ENCODE measurements around the gene PPP4R3A. TPM values are rescaled to one million over a fixed set of nuclear protein-coding genes. Genes with fewer than 3 reads are reported as not detected.
A peak's percentile ranks its signal among the peaks of the same experiment; 100 is the strongest.

The PPP4R3A gene
- total and polyA plus RNA-seq, 10 of the 15 experiments (the other 5 are each of a cell fraction or from before 2014, with no cell fraction given) = 19.4 to 97.8 (median 62.9) TPM

DNA sequence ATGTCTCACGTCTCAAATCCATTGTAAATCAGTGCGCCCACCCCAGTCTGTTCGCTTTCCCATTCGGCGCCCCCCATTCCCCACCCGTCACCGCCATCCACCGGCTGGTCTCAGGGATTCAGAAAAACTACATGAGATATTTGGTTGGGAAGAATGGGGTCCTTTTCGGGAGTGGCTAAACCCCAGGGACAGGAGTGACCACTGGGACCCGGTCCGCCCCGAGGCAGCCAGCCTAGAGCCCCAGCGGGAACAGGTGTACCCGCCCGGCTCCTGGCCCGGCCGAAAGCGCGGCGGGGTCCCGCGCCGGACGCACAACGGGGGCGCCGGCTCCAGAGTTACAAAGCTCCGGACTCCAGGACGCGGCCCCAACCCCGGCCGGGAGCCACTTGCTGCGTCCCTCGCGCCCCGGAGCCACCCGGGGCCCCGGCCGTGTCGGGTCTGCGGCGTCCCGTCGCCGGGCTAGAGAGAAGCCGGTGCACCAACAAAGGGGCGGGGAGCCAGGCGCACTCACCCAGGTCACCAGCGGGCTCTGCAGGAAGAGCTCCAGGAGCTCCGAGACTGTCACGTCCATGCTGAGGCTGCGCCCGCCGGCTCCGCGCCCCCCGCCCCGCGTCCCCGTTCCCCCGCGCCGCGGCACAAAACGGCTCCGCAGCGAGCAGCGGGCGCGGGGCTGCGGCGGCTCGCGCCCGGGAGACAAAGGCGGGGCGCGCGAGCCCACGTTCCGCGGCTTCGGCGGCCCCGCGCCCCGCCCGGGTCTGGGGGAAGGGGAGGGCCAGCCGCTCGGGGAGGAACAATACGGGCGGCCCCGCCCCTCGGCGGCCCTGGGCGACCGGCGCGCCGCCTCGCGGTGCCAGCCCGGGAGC lies 92.8 kb downstream of the PPP4R3A start, which contains the start of gene CCDC88C (continued):
- TF ChIP-seq HDAC6 (IDR thresholded peaks at IDR 0.05; ENCODE audit: unreplicated experiment) = no peak
- TF ChIP-seq ETV6 (conservative IDR thresholded peaks at IDR 0.05 in 1 of 2, IDR thresholded peaks at IDR 0.05 in 1 of 2; ENCODE audit: borderline replicate concordance in 1 of 2, low read depth in 1 of 2) = no peak
- no peak for TF ChIP-seq MTA3 (IDR thresholded peaks at IDR 0.05; ENCODE audit: borderline replicate concordance, low read length)
- no peak for TF ChIP-seq EGR1 (IDR thresholded peaks at IDR 0.05; ENCODE audit: borderline replicate concordance in 1 of 2, low read depth in 2 of 2, low read length in 2 of 2)
- no peak for TF ChIP-seq MTA2 (IDR thresholded peaks at IDR 0.05; ENCODE audit: low read depth)
- TF ChIP-seq, protein P1, sequence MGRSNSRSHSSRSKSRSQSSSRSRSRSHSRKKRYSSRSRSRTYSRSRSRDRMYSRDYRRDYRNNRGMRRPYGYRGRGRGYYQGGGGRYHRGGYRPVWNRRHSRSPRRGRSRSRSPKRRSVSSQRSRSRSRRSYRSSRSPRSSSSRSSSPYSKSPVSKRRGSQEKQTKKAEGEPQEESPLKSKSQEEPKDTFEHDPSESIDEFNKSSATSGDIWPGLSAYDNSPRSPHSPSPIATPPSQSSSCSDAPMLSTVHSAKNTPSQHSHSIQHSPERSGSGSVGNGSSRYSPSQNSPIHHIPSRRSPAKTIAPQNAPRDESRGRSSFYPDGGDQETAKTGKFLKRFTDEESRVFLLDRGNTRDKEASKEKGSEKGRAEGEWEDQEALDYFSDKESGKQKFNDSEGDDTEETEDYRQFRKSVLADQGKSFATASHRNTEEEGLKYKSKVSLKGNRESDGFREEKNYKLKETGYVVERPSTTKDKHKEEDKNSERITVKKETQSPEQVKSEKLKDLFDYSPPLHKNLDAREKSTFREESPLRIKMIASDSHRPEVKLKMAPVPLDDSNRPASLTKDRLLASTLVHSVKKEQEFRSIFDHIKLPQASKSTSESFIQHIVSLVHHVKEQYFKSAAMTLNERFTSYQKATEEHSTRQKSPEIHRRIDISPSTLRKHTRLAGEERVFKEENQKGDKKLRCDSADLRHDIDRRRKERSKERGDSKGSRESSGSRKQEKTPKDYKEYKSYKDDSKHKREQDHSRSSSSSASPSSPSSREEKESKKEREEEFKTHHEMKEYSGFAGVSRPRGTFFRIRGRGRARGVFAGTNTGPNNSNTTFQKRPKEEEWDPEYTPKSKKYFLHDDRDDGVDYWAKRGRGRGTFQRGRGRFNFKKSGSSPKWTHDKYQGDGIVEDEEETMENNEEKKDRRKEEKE (IDR thresholded peaks at IDR 0.05) = no peak
- TF ChIP-seq NFYB (IDR thresholded peaks at IDR 0.05; ENCODE audit: insufficient read depth, low read depth, low read length) = no peak
- TF ChIP-seq TCF3 (IDR thresholded peaks at IDR 0.05; ENCODE audit: borderline replicate concordance, insufficient read depth, low read depth, low read length) = 0 out of 2 replicates have a peak, but pooled peaks have one; percentile 8
- no peak for TF ChIP-seq RCOR1 (conservative IDR thresholded peaks at IDR 0.05; ENCODE audit: low read depth, low read length)
- TF ChIP-seq EZH2 (IDR thresholded peaks at IDR 0.05; ENCODE audit: borderline replicate concordance, control insufficient read depth, low read depth, low read length) = no peak
- TF ChIP-seq CREB1 (IDR thresholded peaks at IDR 0.05; ENCODE audit: low read depth) = no peak
- no peak for TF ChIP-seq ZNF384 (IDR thresholded peaks at IDR 0.05; ENCODE audit: borderline replicate concordance, low read depth, low read length)
- no peak for TF ChIP-seq POU2F2 (IDR thresholded peaks at IDR 0.05; ENCODE audit: borderline replicate concordance, low read depth, low read length)
- peak; percentile 8; the same call in 1 of the 2 replicates for TF ChIP-seq DPF2 (IDR thresholded peaks at IDR 0.05)
- TF ChIP-seq, protein P2, sequence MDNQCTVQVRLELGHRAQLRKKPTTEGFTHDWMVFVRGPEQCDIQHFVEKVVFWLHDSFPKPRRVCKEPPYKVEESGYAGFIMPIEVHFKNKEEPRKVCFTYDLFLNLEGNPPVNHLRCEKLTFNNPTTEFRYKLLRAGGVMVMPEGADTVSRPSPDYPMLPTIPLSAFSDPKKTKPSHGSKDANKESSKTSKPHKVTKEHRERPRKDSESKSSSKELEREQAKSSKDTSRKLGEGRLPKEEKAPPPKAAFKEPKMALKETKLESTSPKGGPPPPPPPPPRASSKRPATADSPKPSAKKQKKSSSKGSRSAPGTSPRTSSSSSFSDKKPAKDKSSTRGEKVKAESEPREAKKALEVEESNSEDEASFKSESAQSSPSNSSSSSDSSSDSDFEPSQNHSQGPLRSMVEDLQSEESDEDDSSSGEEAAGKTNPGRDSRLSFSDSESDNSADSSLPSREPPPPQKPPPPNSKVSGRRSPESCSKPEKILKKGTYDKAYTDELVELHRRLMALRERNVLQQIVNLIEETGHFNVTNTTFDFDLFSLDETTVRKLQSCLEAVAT (IDR thresholded peaks at IDR 0.05) = no peak
- TF ChIP-seq ZNF274 (IDR thresholded peaks at IDR 0.05; ENCODE audit: insufficient read depth, insufficient read length) = no peak
- peak; percentile 20; the same call in 1 of the 2 replicates for TF ChIP-seq BACH1 (IDR thresholded peaks at IDR 0.05; ENCODE audit: borderline replicate concordance)
- TF ChIP-seq POLR2AphosphoS2 (IDR thresholded peaks at IDR 0.05; ENCODE audit: low read depth, low read length) = no peak
- TF ChIP-seq TBL1XR1 (IDR thresholded peaks at IDR 0.05; ENCODE audit: low read depth, low read length) = no peak
- peak; percentile 16; the same call in 1 of the 2 replicates for TF ChIP-seq YY1 (IDR thresholded peaks at IDR 0.05; ENCODE audit: low read depth, low read length)

Measured in GM12878 (cell line).